Duodenal mucosa (tissue), 2 donors: Measurements from ENCODE around the gene TAF15.

Experiments
- H3K27ac ChIP-seq: one replicate; pipeline ENCODE4 v1.7.0; 2013; ENCODE audit warnings: low read depth, low read length
- H3K27me3 ChIP-seq, 2 donors: one replicate each; pipeline ENCODE4 v1.7.0; 2013; ENCODE audit warnings: low read length in 2 of 2, control low read depth in 1 of 2; ENCODE audit not compliant: insufficient read depth in 2 of 2, control insufficient read depth in 1 of 2
- H3K36me3 ChIP-seq, 2 donors: one replicate each; pipeline ENCODE4 v1.7.0; 2013; ENCODE audit warnings: low read length in 2 of 2, control low read depth in 1 of 2; ENCODE audit not compliant: insufficient read depth in 2 of 2, control insufficient read depth in 1 of 2
- H3K4me1 ChIP-seq, 2 donors: one replicate each; pipeline ENCODE4 v1.7.0; 2013; ENCODE audit warnings: low read length in 2 of 2, control low read depth in 1 of 2; ENCODE audit not compliant: insufficient read depth in 2 of 2, control insufficient read depth in 1 of 2
- H3K4me3 ChIP-seq, 2 donors: one replicate each; pipeline ENCODE4 v1.7.0; 2013; ENCODE audit warnings: low read length in 2 of 2, low read depth in 1 of 2
- H3K9ac ChIP-seq, 2 donors: one replicate each; pipeline ENCODE4 v1.7.0; 2013; ENCODE audit warnings: low read length in 2 of 2, low read depth in 1 of 2
- H3K9me3 ChIP-seq, 2 donors: one replicate each; pipeline ENCODE4 v1.7.0; 2013; ENCODE audit warnings: low read length in 2 of 2, control low read depth in 1 of 2; ENCODE audit not compliant: control insufficient read depth in 1 of 2

TAF15 gene

GRCh38 chr17:35895636-35896587 lies 86.6 kb downstream of the TAF15 start:
- H3K4me1 ChIP-seq = peaks cover 0 to 23% of the 10 kb centered on the region in 2 donors
- no peak overlapping the region for H3K27ac ChIP-seq
- H3K36me3 ChIP-seq = no peaks in the 10 kb centered on the region
- no peak overlapping the region for H3K4me3 ChIP-seq
- H3K9me3 ChIP-seq = no peaks in the 10 kb centered on the region
- no peaks in the 10 kb centered on the region for H3K27me3 ChIP-seq
- no peak overlapping the region for H3K9ac ChIP-seq
